Spleen (tissue), 11 donors: Measurements from ENCODE around the gene MRAS. TPM values are rescaled to one million over a fixed set of nuclear protein-coding genes. Genes with fewer than 3 reads are reported as not detected.
A peak's percentile ranks its signal among the peaks of the same experiment; 100 is the strongest.

Source experiments
- DNase-seq: peaks from one replicate; pipeline ENCODE4 v3.0.0-alpha.2; 2020
- H3K27ac ChIP-seq, 8 donors: fragments of 200-600 bp; sonication (generic) in 7 of 8; 1 replicate in 4 of 8; 2 replicates in 4 of 8; pipeline versions ENCODE4 v1.5.0 to v1.8.0; 2016 to 2021; ENCODE audit warnings: inconsistent platforms in 4 of 8, mild to moderate bottlenecking in 4 of 8, moderate library complexity in 1 of 8
- H3K27me3 ChIP-seq, 7 donors: fragments of 200-600 bp; sonication (generic) in 6 of 7; replicated peaks in 1 of 7; 1 replicate in 4 of 7; 2 replicates in 3 of 7; pipeline versions ENCODE4 v1.5.0 to v1.8.0; 2016 to 2021; ENCODE audit warnings: inconsistent platforms in 3 of 7, mild to moderate bottlenecking in 1 of 7
- H3K36me3 ChIP-seq, 6 donors: fragments of 200-600 bp; sonication (generic) in 5 of 6; 1 replicate in 4 of 6; 2 replicates in 2 of 6; pipeline versions ENCODE4 v1.5.0 to v1.8.0; 2016 to 2021; ENCODE audit warnings: inconsistent platforms in 2 of 6
- H3K4me1 ChIP-seq, 6 donors: fragments of 200-600 bp; sonication (generic) in 5 of 6; 1 replicate in 3 of 6; 2 replicates in 3 of 6; pipeline versions ENCODE4 v1.5.0 to v1.8.0; 2016 to 2021; ENCODE audit warnings: inconsistent platforms in 3 of 6
- H3K4me3 ChIP-seq, 8 donors: fragments of 200-600 bp; sonication (generic) in 7 of 8; 1 replicate in 4 of 8; 2 replicates in 4 of 8; pipeline versions ENCODE4 v1.5.0 to v1.8.0; 2016 to 2021; ENCODE audit warnings: inconsistent platforms in 4 of 8, mild to moderate bottlenecking in 4 of 8, moderate library complexity in 2 of 8
- H3K9me3 ChIP-seq, 8 donors: fragments of 200-600 bp; sonication (generic) in 7 of 8; 1 replicate in 4 of 8; 2 replicates in 4 of 8; pipeline versions ENCODE4 v1.5.0 to v1.8.0; 2016 to 2021; ENCODE audit warnings: inconsistent platforms in 4 of 8
- POLR2A ChIP-seq, 3 donors: fragments of 450-650 bp; IDR thresholded peaks; one replicate each; pipeline ENCODE4 v1.5.1; 2017; ENCODE audit warnings: antibody characterized with exemption in 3 of 3, mild to moderate bottlenecking in 1 of 3
- POLR2AphosphoS5 ChIP-seq, 3 donors: sonication (generic); formaldehyde crosslinking; IDR thresholded peaks; one replicate each; pipeline ENCODE4 v1.5.1; 2017; ENCODE audit warnings: antibody characterized with exemption in 3 of 3
- WGBS, 5 donors: extraction: QIAGEN DNeasy Blood & Tissue Kit in 3 of 5; methylation state at CpG; one replicate each; pipeline versions ENCODE4 v1.1.5 to v1.1.7; 2013 to 2018; 5-methylcytosine and 5-hydroxymethylcytosine counted together
- intact Hi-C: fragments of 100-400 bp; cut with DNase I; formaldehyde crosslinking; loops from one replicate; pipeline ENCODE4 v1.15.0; 2023; ENCODE audit warnings: low total_unique reads
- polyA plus RNA-seq, 3 donors: library from polyadenylated mRNA; stranded (reverse); fragments of 200-250 nt; gene quantifications; one replicate each; pipeline ENCODE4 v1.2.1, GENCODE V29; 2013
- total RNA-seq, 7 donors: library from RNA; depleted of rRNA in 3 of 7; stranded (reverse); fragments of >200 nt in 3 of 7; fragmentation: NEBNext Ultra II Directional in 4 of 7; extraction: Animal tissue kit (Norgen Biotek cat#: 25700) in 4 of 7; gene quantifications; one replicate each; pipeline versions ENCODE4 v1.1.0 to v1.2.1, GENCODE V29; 2016 to 2021
- TF ChIP-seq, protein P1 (sequence below), 11 experiments: fragments of 200-600 bp in 7 of 11; fragments of 450-650 bp in 4 of 11; sonication (generic) in 4 of 11; IDR thresholded peaks in 8 of 11; conservative IDR thresholded peaks in 3 of 11; 1 replicate in 7 of 11; 2 replicates in 4 of 11; pipeline versions ENCODE4 v1.4.0 to v1.8.0; 2016 to 2021; ENCODE audit warnings: antibody characterized with exemption in 11 of 11, inconsistent platforms in 4 of 11, mild to moderate bottlenecking in 1 of 11
- donor health status: healthy with polysubstance abuse.
- donor health status: DM: no; HTN: no; CAD: no; lungs with moderate emphysema.
- donor health status: DM: no; HTN: no; CAD: no.
- donor health status: Bipolar disorder and iron deficiency.
- donor health status: healthy.
- donor health status: DM: no; HTN: no; CAD: no.
- donor health status: DM: yes; HTN: yes; CAD: no.

The MRAS gene
- total and polyA plus RNA-seq, 10 donors: 4.1 to 36.7 (median 21.4) TPM

DNA sequence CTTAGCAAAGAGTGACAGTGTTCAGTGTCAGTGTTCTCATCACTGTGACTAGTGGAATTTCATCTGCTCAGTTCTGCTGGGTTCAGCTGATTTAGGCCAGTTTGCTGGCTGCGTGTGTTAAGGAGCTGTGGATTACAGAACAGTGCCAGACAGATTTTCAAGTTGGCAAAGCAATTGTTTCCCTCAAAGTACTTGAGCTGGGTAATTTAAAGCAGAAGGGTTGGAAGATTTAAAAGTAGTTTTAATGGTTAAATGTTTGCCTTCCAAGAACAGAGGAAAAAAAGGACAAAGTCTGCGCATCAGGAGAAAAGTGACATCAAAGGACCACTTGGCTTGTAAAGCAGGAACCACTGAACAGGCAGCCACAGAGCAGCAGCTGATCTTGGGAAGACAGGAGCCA is 94.7 kb downstream of the MRAS start:
- H3K9me3 ChIP-seq: no peaks in the 10 kb centered on the region
- WGBS, 5 donors: 79 to 98% (median 94%) methylated on average over 2 of the region's 2 CpGs
- H3K27me3 ChIP-seq: peaks cover 0 to 12% (median 0%) of the 10 kb centered on the region in 7 donors
- no peak overlapping the region for H3K4me3 ChIP-seq
- intact Hi-C loops: no loop called here
- TF ChIP-seq POLR2AphosphoS5 (IDR thresholded peaks at IDR 0.05) (no peak), POLR2A (IDR thresholded peaks at IDR 0.05) (no peak)
- TF ChIP-seq, protein P1, sequence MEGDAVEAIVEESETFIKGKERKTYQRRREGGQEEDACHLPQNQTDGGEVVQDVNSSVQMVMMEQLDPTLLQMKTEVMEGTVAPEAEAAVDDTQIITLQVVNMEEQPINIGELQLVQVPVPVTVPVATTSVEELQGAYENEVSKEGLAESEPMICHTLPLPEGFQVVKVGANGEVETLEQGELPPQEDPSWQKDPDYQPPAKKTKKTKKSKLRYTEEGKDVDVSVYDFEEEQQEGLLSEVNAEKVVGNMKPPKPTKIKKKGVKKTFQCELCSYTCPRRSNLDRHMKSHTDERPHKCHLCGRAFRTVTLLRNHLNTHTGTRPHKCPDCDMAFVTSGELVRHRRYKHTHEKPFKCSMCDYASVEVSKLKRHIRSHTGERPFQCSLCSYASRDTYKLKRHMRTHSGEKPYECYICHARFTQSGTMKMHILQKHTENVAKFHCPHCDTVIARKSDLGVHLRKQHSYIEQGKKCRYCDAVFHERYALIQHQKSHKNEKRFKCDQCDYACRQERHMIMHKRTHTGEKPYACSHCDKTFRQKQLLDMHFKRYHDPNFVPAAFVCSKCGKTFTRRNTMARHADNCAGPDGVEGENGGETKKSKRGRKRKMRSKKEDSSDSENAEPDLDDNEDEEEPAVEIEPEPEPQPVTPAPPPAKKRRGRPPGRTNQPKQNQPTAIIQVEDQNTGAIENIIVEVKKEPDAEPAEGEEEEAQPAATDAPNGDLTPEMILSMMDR (IDR thresholded peaks at IDR 0.05 in 8 of 11, conservative IDR thresholded peaks at IDR 0.05 in 3 of 11): no peak
- H3K27ac ChIP-seq: no peak overlapping the region
- DNase-seq: no peak
- no peaks in the 10 kb centered on the region for H3K36me3 ChIP-seq
- no peaks in the 10 kb centered on the region for H3K4me1 ChIP-seq

DNA sequence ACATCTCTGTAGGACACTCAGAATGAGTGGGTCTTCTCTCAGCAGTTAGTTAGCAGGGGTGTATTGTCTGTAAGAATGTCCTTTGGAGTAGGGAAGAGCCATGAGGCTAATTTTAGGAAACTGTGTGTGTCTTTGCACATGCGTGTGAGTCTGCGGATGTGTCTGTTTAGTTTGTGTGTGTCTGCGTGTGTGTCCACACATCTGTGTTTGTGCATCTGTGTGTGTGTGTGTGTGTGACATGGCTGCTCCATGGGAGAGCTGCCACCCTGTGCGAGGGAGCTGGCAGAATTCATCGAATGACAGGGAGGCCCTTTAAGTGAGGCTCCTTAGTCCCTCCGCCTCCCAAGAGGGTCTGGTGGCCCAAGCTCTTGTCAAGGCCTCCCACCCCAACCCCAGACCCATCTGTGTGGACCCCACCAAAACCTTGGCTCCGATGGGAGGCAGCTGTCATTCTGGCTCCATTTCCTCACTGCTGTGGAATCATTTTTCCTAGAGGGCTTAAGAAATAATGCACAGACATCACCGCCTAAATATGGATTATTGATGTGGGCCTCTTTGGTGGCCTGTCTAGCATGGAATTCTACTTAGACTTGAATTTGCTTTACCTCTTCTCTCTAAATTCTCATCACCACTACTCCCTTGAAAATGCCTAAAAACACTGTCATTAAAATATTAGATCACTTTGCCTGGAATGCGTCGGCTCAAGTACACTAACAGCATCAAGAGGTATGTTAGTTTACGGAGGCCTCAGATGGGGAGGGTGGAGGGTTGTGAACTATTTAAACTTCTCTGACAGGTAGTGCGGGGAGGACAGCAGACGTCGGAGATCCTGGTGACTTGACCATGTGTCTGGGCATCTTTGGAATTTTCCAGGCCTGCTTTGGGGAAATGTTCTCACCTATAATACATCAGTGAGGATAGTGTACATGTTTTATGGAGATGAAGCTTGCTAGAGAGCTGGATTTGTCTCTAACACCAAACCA is 95.4 kb downstream of the MRAS start:
- DNase-seq: peak; percentile 33
- TF ChIP-seq POLR2A (IDR thresholded peaks at IDR 0.05) (no peak), POLR2AphosphoS5 (IDR thresholded peaks at IDR 0.05) (no peak)
- TF ChIP-seq, protein P1 (IDR thresholded peaks at IDR 0.05 in 8 of 11, conservative IDR thresholded peaks at IDR 0.05 in 3 of 11): no peak
- H3K9me3 ChIP-seq: no peaks in the 10 kb centered on the region
- no peaks in the 10 kb centered on the region for H3K4me1 ChIP-seq
- H3K36me3 ChIP-seq: no peaks in the 10 kb centered on the region
- H3K27ac ChIP-seq: no peak overlapping the region
- H3K27me3 ChIP-seq: peaks cover 0 to 12% (median 0%) of the 10 kb centered on the region in 7 donors
- 88 to 94% (median 91%) methylated on average over 12 to 14 of the region's 14 CpGs for WGBS, 5 donors
- intact Hi-C loops: no loop called here
- H3K4me3 ChIP-seq: no peak overlapping the region

DNA sequence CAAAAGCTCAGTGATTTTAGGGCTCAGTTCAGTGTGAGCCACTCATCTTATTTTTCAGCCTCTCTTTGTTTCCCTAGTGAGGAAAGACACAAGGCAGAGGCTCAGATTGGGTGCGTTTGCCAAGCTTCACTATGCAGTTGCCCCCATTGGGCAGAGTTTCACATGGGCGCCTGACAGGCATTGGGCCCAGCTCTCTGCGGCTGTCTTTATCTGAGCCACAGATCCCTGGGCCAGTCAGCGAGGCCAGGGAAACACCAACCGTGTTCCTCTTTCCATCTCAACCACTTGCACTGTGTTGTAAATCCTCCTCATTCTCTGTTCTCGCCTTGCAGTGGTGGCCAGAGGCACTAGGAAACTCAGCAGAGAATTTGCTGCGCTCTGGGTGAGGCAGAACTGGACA is 96.9 kb downstream of the MRAS start:
- Histone ChIP-seq H3K4me3 (no peak overlapping the region), H3K27ac (no peak overlapping the region), H3K27me3 (peaks cover 0 to under 1% (median 0%) of the 10 kb centered on the region in 7 donors), H3K36me3 (no peaks in the 10 kb centered on the region), H3K4me1 (no peaks in the 10 kb centered on the region), H3K9me3 (no peaks in the 10 kb centered on the region)
- 79 to 94% (median 84%) methylated on average over 7 of the region's 7 CpGs for WGBS, 5 donors
- TF ChIP-seq, protein P1 (IDR thresholded peaks at IDR 0.05 in 8 of 11, conservative IDR thresholded peaks at IDR 0.05 in 3 of 11): no peak
- TF ChIP-seq POLR2AphosphoS5 (IDR thresholded peaks at IDR 0.05) (no peak), POLR2A (IDR thresholded peaks at IDR 0.05) (no peak)
- DNase-seq: peak; percentile 44
- intact Hi-C loops: no loop called here

DNA sequence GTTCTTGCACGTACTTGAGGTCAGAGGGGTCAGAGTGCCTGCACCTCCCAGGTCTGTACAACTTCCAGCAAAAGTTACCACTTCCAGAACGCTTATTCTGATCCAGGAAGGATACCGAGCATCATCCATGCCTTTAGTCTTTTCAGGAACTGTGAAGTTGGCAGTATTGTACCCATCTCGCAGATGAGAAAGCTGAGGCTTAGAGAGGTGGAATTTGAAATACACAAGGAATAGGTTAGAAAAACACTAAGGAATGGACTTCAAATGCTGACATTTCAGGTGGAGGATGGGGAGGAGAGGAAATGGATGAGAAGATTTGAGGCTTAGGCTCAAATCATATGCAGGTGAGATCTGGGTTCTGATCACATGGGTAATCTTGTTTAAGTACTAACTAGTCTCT is 97.3 kb downstream of the MRAS start:
- no peaks in the 10 kb centered on the region for H3K27me3 ChIP-seq
- DNase-seq: no peak
- intact Hi-C loops: no loop called here
- no peak overlapping the region for H3K4me3 ChIP-seq
- no peaks in the 10 kb centered on the region for H3K9me3 ChIP-seq
- H3K36me3 ChIP-seq: no peaks in the 10 kb centered on the region
- H3K27ac ChIP-seq: no peak overlapping the region
- no peaks in the 10 kb centered on the region for H3K4me1 ChIP-seq
- WGBS, 5 donors: 72 to 90% (median 87%) methylated on average over 4 of the region's 4 CpGs
- TF ChIP-seq POLR2AphosphoS5 (IDR thresholded peaks at IDR 0.05) (no peak), POLR2A (IDR thresholded peaks at IDR 0.05) (no peak)
- TF ChIP-seq, protein P1 (IDR thresholded peaks at IDR 0.05 in 8 of 11, conservative IDR thresholded peaks at IDR 0.05 in 3 of 11): no peak
